IPS-11a (cell line): ENCODE measurements around the gene TIMM10.
A peak's percentile ranks its signal among the peaks of the same experiment; 100 is the strongest.

Source experiments
- H3K4me3 ChIP-seq: one replicate; pipeline ENCODE4 v1.5.1; 2013; ENCODE audit warnings: low read depth, low read length, control low read depth

The TIMM10 gene

GRCh38 chr11:57530596-57531507 is at the start of gene TIMM10:
TIMM10 (minus strand) TSS chr11:57530754; CDS start chr11:57530189, 565 bp downstream.
- H3K4me3 ChIP-seq: peak within 1 kb of the TSS; percentile 98

GRCh38 chr11:57574061-57574460 is 43.5 kb upstream of the TIMM10 start:
- H3K4me3 ChIP-seq: no peak overlapping the region

- no peak overlapping the region for H3K4me3 ChIP-seq
Measured at GRCh38 chr11:57571606-57572005, 41.1 kb upstream of the TIMM10 start.

- peak overlapping the region; percentile 78 for H3K4me3 ChIP-seq
Measured at GRCh38 chr11:57568330-57568766, 37.8 kb upstream of the TIMM10 start.

GRCh38 chr11:57567515-57568329 is 37.2 kb upstream of the TIMM10 start, which contains the start of gene UBE2L6:
UBE2L6 (minus strand) TSS chr11:57567672; CDS start chr11:57567611, 61 bp downstream.
- H3K4me3 ChIP-seq: peak within 1 kb of the TSS; percentile 78

GRCh38 chr11:57566905-57567514 is 36.5 kb upstream of the TIMM10 start:
- H3K4me3 ChIP-seq: peak overlapping the region; percentile 78

GRCh38 chr11:57566005-57566904 is 35.7 kb upstream of the TIMM10 start:
- H3K4me3 ChIP-seq: no peak overlapping the region

- H3K4me3 ChIP-seq: no peak overlapping the region
Measured at GRCh38 chr11:57562596-57562995, 32.0 kb upstream of the TIMM10 start.

GRCh38 chr11:57560146-57560545 is 29.6 kb upstream of the TIMM10 start:
- no peak overlapping the region for H3K4me3 ChIP-seq

GRCh38 chr11:57556041-57556440 is 25.5 kb upstream of the TIMM10 start:
- H3K4me3 ChIP-seq: no peak overlapping the region

- no peak overlapping the region for H3K4me3 ChIP-seq
Measured at GRCh38 chr11:57555393-57555792, 24.8 kb upstream of the TIMM10 start.

GRCh38 chr11:57552479-57552878 is 21.9 kb upstream of the TIMM10 start:
- H3K4me3 ChIP-seq: no peak overlapping the region

GRCh38 chr11:57551941-57552340 is 21.4 kb upstream of the TIMM10 start:
- no peak overlapping the region for H3K4me3 ChIP-seq

GRCh38 chr11:57549983-57550382 is 19.4 kb upstream of the TIMM10 start:
- H3K4me3 ChIP-seq: no peak overlapping the region

- H3K4me3 ChIP-seq: no peak overlapping the region
Measured at GRCh38 chr11:57547854-57548377, 17.4 kb upstream of the TIMM10 start.

GRCh38 chr11:57546869-57547475 is 16.4 kb upstream of the TIMM10 start:
- no peak overlapping the region for H3K4me3 ChIP-seq

- no peak overlapping the region for H3K4me3 ChIP-seq
Measured at GRCh38 chr11:57546451-57546850, 15.9 kb upstream of the TIMM10 start.

GRCh38 chr11:57545883-57546282 is 15.3 kb upstream of the TIMM10 start:
- no peak overlapping the region for H3K4me3 ChIP-seq

- no peak overlapping the region for H3K4me3 ChIP-seq
Measured at GRCh38 chr11:57544566-57544965, 14.0 kb upstream of the TIMM10 start.
